Sigmoid colon (tissue), 4 donors: ENCODE data around the gene TCEAL7.

Experiments used
- CTCF ChIP-seq, 4 experiments: fragments of 450-650 bp in 3 of 4; fragments of 200-600 bp in 1 of 4; IDR thresholded peaks; one replicate each; pipeline ENCODE4 v1.5.1; 2016 to 2019; ENCODE audit warnings: antibody characterized with exemption in 4 of 4, mild to moderate bottlenecking in 3 of 4, moderate library complexity in 2 of 4
- EP300 ChIP-seq, 4 donors: sonication (generic); formaldehyde crosslinking; IDR thresholded peaks; one replicate each; pipeline ENCODE4 v1.6.1; 2017; ENCODE audit warnings: antibody characterized with exemption in 4 of 4
- POLR2A ChIP-seq, 2 donors: fragments of 450-650 bp; IDR thresholded peaks; one replicate each; pipeline ENCODE4 v1.6.1; 2016; ENCODE audit warnings: antibody characterized with exemption in 2 of 2, mild to moderate bottlenecking in 2 of 2, moderate library complexity in 2 of 2
- POLR2AphosphoS5 ChIP-seq, 4 donors: sonication (generic); formaldehyde crosslinking; IDR thresholded peaks; one replicate each; pipeline ENCODE4 v1.6.1; 2017; ENCODE audit warnings: antibody characterized with exemption in 4 of 4

DNA sequence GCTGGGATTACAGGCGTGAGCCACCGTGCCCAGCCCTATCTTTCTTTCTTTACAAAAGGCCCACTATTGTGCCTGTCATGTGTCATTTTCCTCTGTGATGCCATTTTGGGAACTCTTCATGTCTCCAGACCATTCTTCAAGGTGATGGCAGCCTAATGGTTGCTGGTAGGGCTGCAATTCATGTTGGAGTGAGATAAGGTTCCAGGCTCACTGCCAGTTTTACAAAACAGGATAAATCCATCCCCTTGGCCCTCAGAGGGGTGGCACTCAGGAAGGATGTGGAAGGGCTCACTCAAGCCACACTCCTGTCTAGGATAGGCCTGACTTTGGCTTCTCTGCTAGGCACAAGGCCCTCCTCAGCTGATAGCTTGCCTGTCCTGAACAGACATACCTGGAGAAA, 30.1 kb downstream of the TCEAL7 start:
- TF ChIP-seq CTCF (IDR thresholded peaks at IDR 0.05) (no peak), POLR2A (IDR thresholded peaks at IDR 0.05) (no peak), POLR2AphosphoS5 (IDR thresholded peaks at IDR 0.05) (no peak), EP300 (IDR thresholded peaks at IDR 0.05) (no peak)
